Right lobe of liver (tissue), 4 donors: Measurements from ENCODE around the gene DDIT4.

Experiments
- CTCF ChIP-seq, 4 donors: fragments of 200-600 bp in 3 of 4; fragments of 450-650 bp in 1 of 4; IDR thresholded peaks; one replicate each; pipeline versions ENCODE4 v1.5.1 to v1.8.0; 2016 to 2022; ENCODE audit warnings: antibody characterized with exemption in 4 of 4, mild to moderate bottlenecking in 2 of 4
- POLR2A ChIP-seq: fragments of 450-650 bp; IDR thresholded peaks from one replicate; pipeline ENCODE4 v1.6.1; 2017; ENCODE audit warnings: antibody characterized with exemption, mild to moderate bottlenecking
- donor health status: DM: no; HTN: no; CAD: no.
- donor health status: DM: no; HTN: no; CAD: no.
- donor health status: DM: no; HTN: yes; CAD: no.

- TF ChIP-seq CTCF (IDR thresholded peaks at IDR 0.05), result no peak
- no peak for TF ChIP-seq POLR2A
Observed at GRCh38 chr10:72318418-72319262, 44.9 kb downstream of the DDIT4 start.
